IMR-90 (cell line): ENCODE measurements around the gene MAGEB1. TPM values are rescaled to one million over a fixed set of nuclear protein-coding genes. Genes with fewer than 3 reads are reported as not detected.

Source experiments
- ATAC-seq: fragments of 200-7000 bp; cut with Tn5 transposase; 2 replicates; pipeline ENCODE4 v1.9.1; 2020; ENCODE audit warnings: low read depth, mild to moderate bottlenecking, moderate library complexity
- BruUV-seq: library from RNA; stranded (reverse); fragments of 400-500 nt; replicated peaks from 2 replicates; lab custom pipeline; 2021; lab: Mats Ljungman, UMichigan
- CTCF ChIA-PET: fragments of 300-600 bp; formaldehyde crosslinking; extraction: SDS; loops from one replicate; lab custom pipeline; 2021; ENCODE audit warnings: antibody characterized with exemption; lab: Yijun Ruan, JAX
- POLR2A ChIA-PET: fragments of 300-600 bp; sonication (Branson Sonifier 250); formaldehyde crosslinking; loops from one replicate; lab custom pipeline; 2022; ENCODE audit warnings: antibody characterized with exemption; ENCODE audit not compliant: unreplicated experiment; lab: Charles Lee
- DNase-seq: peaks from one replicate; pipeline ENCODE4 v3.0.0; 2013
- H2AFZ ChIP-seq: replicated peaks from 2 replicates; pipeline ENCODE3; 2013; ENCODE audit warnings: low read length, mild to moderate bottlenecking; ENCODE audit not compliant: poor library complexity
- H2AK5ac ChIP-seq: 2 replicates; pipeline ENCODE4 v1.6.1; 2013; ENCODE audit warnings: low read depth, low read length, inconsistent platforms
- H2AK9ac ChIP-seq: replicated peaks from 2 replicates; pipeline ENCODE3; 2013; ENCODE audit warnings: mild to moderate bottlenecking, low read depth, low read length, moderate library complexity; ENCODE audit not compliant: poor library complexity
- H2BK120ac ChIP-seq: 2 replicates; pipeline ENCODE4 v1.6.1; 2013; ENCODE audit warnings: low read depth, low read length, inconsistent platforms
- H2BK15ac ChIP-seq: 3 replicates; pipeline ENCODE4 v1.6.1; 2013; ENCODE audit warnings: low read depth, low read length, inconsistent platforms
- H2BK20ac ChIP-seq: 2 replicates; pipeline ENCODE4 v1.6.1; 2013; ENCODE audit warnings: low read depth, mild to moderate bottlenecking, inconsistent platforms, low read length, moderate library complexity
- H2BK5ac ChIP-seq: 2 replicates; pipeline ENCODE4 v1.6.1; 2013; ENCODE audit warnings: mild to moderate bottlenecking, low read depth, low read length, inconsistent platforms; ENCODE audit not compliant: poor library complexity, severe bottlenecking
- H3K14ac ChIP-seq: replicated peaks from 2 replicates; pipeline ENCODE4 v1.6.1; 2013; ENCODE audit warnings: low read depth, low read length, inconsistent platforms
- H3K18ac ChIP-seq: 2 replicates; pipeline ENCODE4 v1.6.1; 2013; ENCODE audit warnings: low read depth, low read length, control low read depth
- H3K23ac ChIP-seq: 2 replicates; pipeline ENCODE4 v1.6.1; 2013; ENCODE audit warnings: low read depth, low read length, inconsistent platforms
- H3K27ac ChIP-seq: 2 replicates; pipeline ENCODE4 v1.5.1; 2013; ENCODE audit warnings: mild to moderate bottlenecking, control low read depth, low read length; ENCODE audit not compliant: insufficient read depth
- H3K27me3 ChIP-seq: 2 replicates; pipeline ENCODE4 v1.6.1; 2013; ENCODE audit warnings: low read length; ENCODE audit not compliant: control insufficient read depth, insufficient read depth
- H3K36me3 ChIP-seq: 2 replicates; pipeline ENCODE4 v1.6.1; 2013; ENCODE audit warnings: low read length, mixed read lengths; ENCODE audit not compliant: control insufficient read depth, insufficient read depth
- H3K4ac ChIP-seq: 2 replicates; pipeline ENCODE4 v1.6.1; 2013; ENCODE audit warnings: low read depth, low read length, inconsistent platforms
- H3K4me1 ChIP-seq: 2 replicates; pipeline ENCODE4 v1.6.1; 2013; ENCODE audit warnings: low read length, mixed read lengths; ENCODE audit not compliant: control insufficient read depth, insufficient read depth
- H3K4me2 ChIP-seq: 2 replicates; pipeline ENCODE4 v1.6.1; 2013; ENCODE audit warnings: low read depth, mild to moderate bottlenecking, control low read depth, low read length, moderate library complexity
- H3K4me3 ChIP-seq: 2 replicates; pipeline ENCODE4 v1.5.1; 2013; ENCODE audit warnings: low read depth, mild to moderate bottlenecking, control low read depth, low read length, moderate library complexity; ENCODE audit not compliant: insufficient read depth
- H3K56ac ChIP-seq: 2 replicates; pipeline ENCODE4 v1.6.1; 2013; ENCODE audit warnings: low read length, inconsistent platforms; ENCODE audit not compliant: insufficient read depth; ENCODE audit errors: extremely low read depth
- H3K79me1 ChIP-seq, 2 experiments: 2 replicates each; pipeline ENCODE4 v1.6.1; 2013; ENCODE audit warnings: low read length in 2 of 2, inconsistent platforms in 1 of 2, low read depth in 1 of 2
- H3K9ac ChIP-seq: 2 replicates; pipeline ENCODE4 v1.6.1; 2013; ENCODE audit warnings: low read depth, low read length, control low read depth
- H3K9me1 ChIP-seq: 2 replicates; pipeline ENCODE4 v1.6.1; 2013; ENCODE audit warnings: low read length, inconsistent platforms; ENCODE audit not compliant: insufficient read depth
- H3K9me3 ChIP-seq: 2 replicates; pipeline ENCODE4 v1.6.1; 2013; ENCODE audit warnings: low read length; ENCODE audit not compliant: control insufficient read depth, insufficient read depth
- H4K20me1 ChIP-seq: 2 replicates; pipeline ENCODE4 v1.6.1; 2013; ENCODE audit warnings: low read length, inconsistent platforms; ENCODE audit not compliant: insufficient read depth
- H4K5ac ChIP-seq: 2 replicates; pipeline ENCODE4 v1.6.1; 2013; ENCODE audit warnings: mild to moderate bottlenecking, low read depth, low read length, control low read depth
- H4K8ac ChIP-seq, 2 experiments: 2 replicates each; pipeline ENCODE4 v1.6.1; 2013; ENCODE audit warnings: low read depth in 2 of 2, low read length in 2 of 2, control low read depth in 1 of 2, inconsistent platforms in 1 of 2
- H4K91ac ChIP-seq: 2 replicates; pipeline ENCODE4 v1.6.1; 2013; ENCODE audit warnings: low read depth, low read length, inconsistent platforms; ENCODE audit not compliant: insufficient read depth
- BHLHE40 ChIP-seq: fragments of 150-350 bp; IDR thresholded peaks from 2 replicates; pipeline ENCODE4 v1.6.1; 2016; ENCODE audit warnings: mild to moderate bottlenecking, low read depth, low read length
- CHD1 ChIP-seq: IDR thresholded peaks from 2 replicates; pipeline ENCODE4 v1.6.1; 2012; ENCODE audit warnings: low read depth, low read length, improper control_type of control experiment
- CTCF ChIP-seq: conservative IDR thresholded peaks from 2 replicates; pipeline ENCODE4 v1.5.1; 2012; ENCODE audit warnings: mild to moderate bottlenecking, low read depth, low read length, improper control_type of control experiment
- MAFK ChIP-seq: IDR thresholded peaks from 2 replicates; pipeline ENCODE4 v1.6.1; 2012; ENCODE audit warnings: low read depth, low read length, improper control_type of control experiment
- NFE2L2 ChIP-seq: fragments of 150-350 bp; IDR thresholded peaks from 2 replicates; pipeline ENCODE4 v1.6.1; 2016; ENCODE audit warnings: low read depth, mild to moderate bottlenecking, low read length
- WGBS, 2 experiments: methylation state at CpG; one replicate each; pipeline versions ENCODE4 v1.1.5 to v1.1.7; 2013; ENCODE audit warnings: missing lambda C conversion rate in 2 of 2; ENCODE audit not compliant: insufficient read length in 1 of 2; ENCODE audit errors: extremely low coverage in 2 of 2; 5-methylcytosine and 5-hydroxymethylcytosine counted together
- dilution Hi-C: fragments of 300-500 bp; cut with HindIII; formaldehyde crosslinking; loops from one replicate; pipeline ENCODE4 v1.14.3; 2018; ENCODE audit warnings: low sequenced_read_pairs; ENCODE audit not compliant: unreplicated experiment
- in situ Hi-C: fragments of 300-500 bp; cut with MboI; formaldehyde crosslinking; loops from 3 replicates; pipeline ENCODE4 v1.14.3; 2019; ENCODE audit warnings: low sequenced_read_pairs, inconsistent platforms, mixed read lengths
- intact Hi-C: fragments of 100-400 bp; cut with micrococcal nuclease; formaldehyde crosslinking; loops from 2 replicates; pipeline ENCODE4 v1.10.0; 2022
- polyA plus RNA-seq, 3 experiments: library from polyadenylated mRNA; depleted of rRNA; stranded (reverse); fragments of >200 nt; gene quantifications; 2 replicates each; pipeline ENCODE4 v1.2.3, GENCODE V29; 2012; ENCODE audit warnings: low replicate concordance in 1 of 3
- total RNA-seq: library from RNA; depleted of rRNA; stranded (reverse); fragments of >200 nt; gene quantifications from 2 replicates; pipeline ENCODE4 v1.2.3, GENCODE V29; 2012

The MAGEB1 gene
- total and polyA plus RNA-seq, 2 of the 4 experiments (the other 2 are of a cell fraction) = not detected

GRCh38 chrX:30296408-30297254 is 49.7 kb downstream of the MAGEB1 start:
- Histone ChIP-seq H3K18ac (no peak overlapping the region), H3K9ac (no peak overlapping the region), H3K36me3 (no peaks in the 10 kb centered on the region), H2BK15ac (no peak overlapping the region), H3K4me2 (no peak overlapping the region), H3K79me1 (no peaks in the 10 kb centered on the region), H4K20me1 (no peaks in the 10 kb centered on the region), H3K4me3 (no peak overlapping the region), H3K14ac (no peak overlapping the region), H2BK20ac (no peak overlapping the region), H4K91ac (no peak overlapping the region), H2AK9ac (no peak overlapping the region), H3K4ac (no peak overlapping the region), H3K4me1 (no peaks in the 10 kb centered on the region), H2BK5ac (no peak overlapping the region), H4K8ac (no peak overlapping the region), H3K56ac (no peak overlapping the region), H2AK5ac (no peak overlapping the region), H3K9me3 (no peaks in the 10 kb centered on the region), H3K9me1 (no peaks in the 10 kb centered on the region), H4K5ac (no peak overlapping the region), H2BK120ac (no peak overlapping the region), H3K27me3 (no peaks in the 10 kb centered on the region; the same call in 1 of the 2 replicates), H2AFZ (no peak overlapping the region), H3K23ac (no peak overlapping the region), H3K27ac (no peak overlapping the region)
- dilution Hi-C loops (no loop called here), in situ Hi-C loops (no loop called here), intact Hi-C loops (no loop called here)
- ChIA-PET CTCF (no interaction called here), POLR2A (no interaction called here)
- DNase-seq (no peak), ATAC-seq (no peak)
- no TSS peak for BruUV-seq
- TF ChIP-seq NFE2L2 (no peak), MAFK (no peak), CTCF (no peak), BHLHE40 (no peak), CHD1 (no peak)
- 83% methylated on average over 1 of the region's 5 CpGs; no CpG with 5 or more reads in 1 of the 2 experiments for WGBS, 2 experiments
